Progenitor cell of endocrine pancreas (in vitro differentiated cells): ENCODE data around the gene LRP1B. TPM values are rescaled to one million over a fixed set of nuclear protein-coding genes. Genes with fewer than 3 reads are reported as not detected.

Experiments used
- DNase-seq: peaks from one replicate; pipeline ENCODE4 v3.0.0; 2021; ENCODE audit warnings: low spot score; ENCODE audit not compliant: unreplicated experiment
- H3K27ac Mint-ChIP-seq: 2 replicates; pipeline ENCODE4 v1.8.0; 2021; ENCODE audit warnings: mild to moderate bottlenecking, moderate library complexity, mixed read lengths
- H3K27me3 Mint-ChIP-seq: 2 replicates; pipeline ENCODE4 v1.8.0; 2021; ENCODE audit warnings: mixed read lengths
- H3K36me3 Mint-ChIP-seq: 2 replicates; pipeline ENCODE4 v1.8.0; 2022; ENCODE audit warnings: mixed read lengths; ENCODE audit not compliant: insufficient read depth
- H3K4me1 Mint-ChIP-seq: 2 replicates; pipeline ENCODE4 v1.8.0; 2021; ENCODE audit warnings: low read depth, mixed read lengths
- H3K4me3 Mint-ChIP-seq: 2 replicates; pipeline ENCODE4 v1.8.0; 2021; ENCODE audit warnings: low read depth, mild to moderate bottlenecking, moderate library complexity, mixed read lengths
- H3K9me3 Mint-ChIP-seq: 2 replicates; pipeline ENCODE4 v1.8.0; 2021; ENCODE audit warnings: low read depth, mixed read lengths
- total RNA-seq: library from RNA; stranded (reverse); gene quantifications from 2 replicates; pipeline ENCODE4 v1.2.1, GENCODE V29; 2021
- TF ChIP-seq, protein P1 (sequence below): fragments of 200-600 bp; sonication (generic); IDR thresholded peaks from one replicate; pipeline ENCODE4 v1.5.0; 2021; ENCODE audit warnings: antibody characterized with exemption, mild to moderate bottlenecking; ENCODE audit not compliant: unreplicated experiment

LRP1B gene
- total RNA-seq, 1 donor from 2014 or later = 0.57 TPM

DNA sequence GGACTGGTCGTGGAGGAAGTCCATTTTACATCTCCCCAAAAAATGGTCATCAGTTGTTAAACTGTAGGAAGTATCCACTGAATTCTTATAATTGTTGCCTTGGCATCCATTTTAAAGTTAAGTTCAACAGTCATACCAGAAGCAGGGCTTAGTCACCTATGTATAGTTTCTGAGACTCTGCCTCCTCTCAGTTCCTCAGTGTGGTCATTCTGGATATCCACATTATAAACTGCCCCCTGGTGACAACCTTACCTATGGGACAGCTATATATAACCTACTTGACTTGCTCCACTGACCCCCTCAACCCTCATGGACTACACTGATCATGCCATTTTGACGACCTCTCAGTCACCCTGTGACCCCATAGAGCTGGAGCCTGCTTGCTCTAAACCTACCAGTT, 617.0 kb downstream of the LRP1B start:
- H3K36me3 Mint-ChIP-seq = no peaks in the 10 kb centered on the region
- TF ChIP-seq, protein P1, sequence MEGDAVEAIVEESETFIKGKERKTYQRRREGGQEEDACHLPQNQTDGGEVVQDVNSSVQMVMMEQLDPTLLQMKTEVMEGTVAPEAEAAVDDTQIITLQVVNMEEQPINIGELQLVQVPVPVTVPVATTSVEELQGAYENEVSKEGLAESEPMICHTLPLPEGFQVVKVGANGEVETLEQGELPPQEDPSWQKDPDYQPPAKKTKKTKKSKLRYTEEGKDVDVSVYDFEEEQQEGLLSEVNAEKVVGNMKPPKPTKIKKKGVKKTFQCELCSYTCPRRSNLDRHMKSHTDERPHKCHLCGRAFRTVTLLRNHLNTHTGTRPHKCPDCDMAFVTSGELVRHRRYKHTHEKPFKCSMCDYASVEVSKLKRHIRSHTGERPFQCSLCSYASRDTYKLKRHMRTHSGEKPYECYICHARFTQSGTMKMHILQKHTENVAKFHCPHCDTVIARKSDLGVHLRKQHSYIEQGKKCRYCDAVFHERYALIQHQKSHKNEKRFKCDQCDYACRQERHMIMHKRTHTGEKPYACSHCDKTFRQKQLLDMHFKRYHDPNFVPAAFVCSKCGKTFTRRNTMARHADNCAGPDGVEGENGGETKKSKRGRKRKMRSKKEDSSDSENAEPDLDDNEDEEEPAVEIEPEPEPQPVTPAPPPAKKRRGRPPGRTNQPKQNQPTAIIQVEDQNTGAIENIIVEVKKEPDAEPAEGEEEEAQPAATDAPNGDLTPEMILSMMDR = no peak
- DNase-seq = no peak
- H3K9me3 Mint-ChIP-seq = no peaks in the 10 kb centered on the region
- no peak overlapping the region for H3K27ac Mint-ChIP-seq
- no peaks in the 10 kb centered on the region for H3K27me3 Mint-ChIP-seq
- H3K4me1 Mint-ChIP-seq = peaks cover 1% of the 10 kb centered on the region
- no peak overlapping the region for H3K4me3 Mint-ChIP-seq

DNA sequence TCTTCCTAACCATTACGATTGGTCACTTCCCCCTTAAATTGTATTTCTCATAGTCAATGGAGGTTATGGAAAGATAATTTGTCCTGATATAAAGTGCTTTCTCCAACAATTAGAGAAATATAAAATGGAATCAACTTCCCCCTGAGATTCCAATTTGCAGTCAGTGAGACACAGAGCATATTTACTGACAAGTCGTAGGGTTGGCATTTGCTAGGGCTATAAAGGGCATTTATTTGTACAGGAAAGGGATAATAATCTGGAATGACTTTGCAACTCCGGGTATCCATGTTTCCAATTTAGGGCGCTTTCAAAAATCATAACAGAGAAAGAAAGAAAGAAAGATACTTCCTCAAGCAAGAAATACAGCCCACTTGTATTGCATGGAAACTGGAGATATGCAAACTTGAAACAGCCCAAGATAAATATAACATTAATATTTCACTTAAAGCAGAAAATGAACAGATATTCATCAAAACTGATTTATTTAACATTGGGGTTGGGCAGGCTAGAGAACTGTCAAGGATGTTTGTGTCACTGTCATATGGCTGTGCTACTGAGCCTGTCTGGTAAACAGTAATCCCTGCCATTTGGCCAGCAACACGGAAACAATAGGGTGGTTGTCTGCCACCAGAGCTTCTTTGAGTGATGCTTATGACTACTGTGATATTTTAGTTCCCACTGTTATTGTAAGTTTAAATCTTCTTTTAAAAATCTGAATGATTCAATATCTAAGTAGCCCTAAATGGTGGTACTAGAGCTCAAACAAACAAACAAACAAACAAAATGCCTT, 621.8 kb downstream of the LRP1B start:
- peaks cover 1% of the 10 kb centered on the region for H3K4me1 Mint-ChIP-seq
- H3K36me3 Mint-ChIP-seq = no peaks in the 10 kb centered on the region
- TF ChIP-seq, protein P1 = no peak
- no peak overlapping the region for H3K4me3 Mint-ChIP-seq
- H3K27me3 Mint-ChIP-seq = no peaks in the 10 kb centered on the region
- no peak for DNase-seq
- H3K9me3 Mint-ChIP-seq = no peaks in the 10 kb centered on the region
- no peak overlapping the region for H3K27ac Mint-ChIP-seq

DNA sequence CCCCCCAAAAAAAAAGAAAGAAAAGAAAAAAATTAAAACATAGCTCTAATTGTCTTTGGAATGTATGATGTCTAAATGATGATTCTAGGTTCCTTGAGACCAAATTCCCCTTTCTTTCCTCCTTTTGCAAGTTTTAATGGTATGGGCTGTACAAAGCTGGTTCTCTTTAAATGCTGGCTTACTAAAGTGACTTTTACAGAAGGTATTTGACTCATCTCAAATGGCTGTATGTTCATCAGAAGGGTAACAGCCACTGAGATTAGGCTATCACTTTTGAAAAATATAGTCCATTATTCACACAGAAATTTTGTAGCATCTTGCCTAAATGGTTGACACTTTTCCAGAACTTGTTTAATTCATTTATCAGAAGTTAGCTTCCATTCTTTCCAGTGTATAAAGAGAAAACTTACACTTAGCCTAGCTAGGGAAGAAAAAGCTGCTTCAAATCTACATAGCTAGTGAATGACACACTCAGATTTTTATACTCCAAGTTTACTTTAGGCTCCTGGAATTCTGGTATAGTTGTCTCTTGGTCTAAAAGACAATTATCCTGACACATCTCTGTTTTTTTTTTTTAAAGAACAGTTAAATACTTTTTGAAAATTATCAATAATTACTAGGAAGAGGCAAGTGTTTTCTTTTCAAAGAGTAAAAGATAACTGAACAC, 622.6 kb downstream of the LRP1B start:
- Mint-ChIP-seq H3K4me3 (no peak overlapping the region), H3K4me1 (peaks cover 1% of the 10 kb centered on the region), H3K9me3 (no peaks in the 10 kb centered on the region), H3K36me3 (no peaks in the 10 kb centered on the region), H3K27ac (no peak overlapping the region), H3K27me3 (no peaks in the 10 kb centered on the region)
- TF ChIP-seq, protein P1 = no peak
- no peak for DNase-seq

DNA sequence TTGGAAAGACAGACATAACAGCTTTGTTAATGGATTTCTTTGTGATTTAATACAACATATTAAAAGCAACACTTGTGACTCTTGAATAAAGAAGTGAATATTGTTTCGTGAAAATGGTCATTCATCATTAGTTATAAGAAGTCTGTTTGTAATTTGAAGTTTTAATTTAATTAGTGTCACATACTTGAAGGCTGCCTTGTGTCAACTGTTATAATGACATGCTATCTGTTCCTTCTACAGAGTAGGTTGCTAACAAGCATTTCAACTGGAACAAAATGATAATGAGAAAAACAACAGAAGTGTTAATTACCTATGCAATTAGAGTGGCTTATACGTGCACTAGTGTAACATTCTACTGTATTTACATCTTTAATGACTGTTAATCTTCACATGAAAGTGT, 624.7 kb downstream of the LRP1B start:
- no peak overlapping the region for H3K4me3 Mint-ChIP-seq
- H3K27ac Mint-ChIP-seq = no peak overlapping the region
- TF ChIP-seq, protein P1 = no peak
- no peak for DNase-seq
- H3K36me3 Mint-ChIP-seq = no peaks in the 10 kb centered on the region
- H3K4me1 Mint-ChIP-seq = peaks cover under 1% of the 10 kb centered on the region
- no peaks in the 10 kb centered on the region for H3K27me3 Mint-ChIP-seq
- no peaks in the 10 kb centered on the region for H3K9me3 Mint-ChIP-seq

DNA sequence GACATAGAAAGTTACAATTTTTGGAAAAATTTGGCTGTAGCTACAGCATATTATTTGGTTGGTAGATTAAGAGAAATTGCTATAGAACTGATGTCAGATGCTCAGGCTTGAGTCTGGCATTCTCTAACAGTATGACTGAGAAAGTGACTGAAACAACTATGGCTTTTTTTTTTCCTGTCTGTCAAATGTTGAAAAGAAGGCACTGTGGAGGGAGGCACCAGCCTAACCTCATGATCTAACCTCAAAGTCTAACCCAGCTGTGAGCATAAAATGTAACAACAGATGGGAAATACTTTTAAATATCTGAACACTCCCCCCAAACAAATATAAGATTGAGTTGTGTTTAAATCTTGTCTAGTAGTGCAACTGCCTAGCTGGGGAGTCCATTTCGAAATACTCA, 629.1 kb downstream of the LRP1B start:
- no peaks in the 10 kb centered on the region for H3K36me3 Mint-ChIP-seq
- no peaks in the 10 kb centered on the region for H3K9me3 Mint-ChIP-seq
- no peaks in the 10 kb centered on the region for H3K27me3 Mint-ChIP-seq
- no peak overlapping the region for H3K27ac Mint-ChIP-seq
- no peaks in the 10 kb centered on the region for H3K4me1 Mint-ChIP-seq
- DNase-seq = no peak
- no peak overlapping the region for H3K4me3 Mint-ChIP-seq
- TF ChIP-seq, protein P1 = no peak
